ENCODE results near the gene KANK2. TPM values are rescaled to one million over a fixed set of nuclear protein-coding genes. Genes with fewer than 3 reads are reported as not detected.
"Not testable (repeated sequence)": the region's sequence is repeated elsewhere in the genome, so short reads cannot be mapped to it uniquely, and the experiment has no call there.

Gene KANK2
- total RNA-seq, 1 donor from 2014 or later: 23.0 TPM

DNA sequence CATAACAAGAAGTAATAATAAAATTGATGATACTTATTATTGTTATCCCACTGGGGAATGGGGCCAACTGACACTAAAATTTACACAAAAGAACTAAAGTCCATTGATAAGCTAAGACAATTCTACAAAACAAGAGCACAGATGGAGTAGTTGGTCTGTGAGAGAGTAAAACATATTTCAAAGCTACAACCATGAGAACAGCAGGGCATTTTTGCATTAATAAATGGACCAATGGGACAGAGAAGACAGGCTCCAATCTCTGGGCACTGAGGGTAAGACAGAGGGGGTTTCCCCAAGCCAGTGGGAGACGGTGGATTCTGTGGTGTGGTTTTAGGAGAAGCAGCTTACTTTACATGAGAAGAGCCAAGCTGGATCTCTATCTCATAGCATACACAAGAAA is 14.4 kb downstream of the KANK2 start:
- no peak overlapping the region for H3K27ac Mint-ChIP-seq (ENCODE audit: unreplicated experiment)

DNA sequence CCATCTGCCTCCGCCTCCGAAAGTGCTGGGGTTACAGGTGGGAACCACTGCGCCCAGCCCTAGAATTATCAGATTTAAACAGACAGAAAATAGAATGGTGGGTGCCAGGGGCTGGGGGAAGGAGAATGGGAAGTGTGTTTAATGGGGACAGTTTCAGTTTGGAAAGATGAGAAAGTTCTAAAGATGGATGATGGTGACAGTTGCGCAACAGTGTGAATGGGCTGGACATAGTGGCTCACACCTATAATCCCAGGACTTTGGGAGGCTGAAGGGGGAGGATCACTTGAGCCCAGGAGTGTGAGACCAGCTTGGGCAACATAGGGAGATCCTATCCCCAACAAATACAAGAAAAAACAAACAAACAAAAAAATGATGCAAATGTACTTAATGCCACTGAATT is 15.9 kb downstream of the KANK2 start:
- no peak overlapping the region for H3K27ac Mint-ChIP-seq (ENCODE audit: unreplicated experiment)
- H3K4me1 Mint-ChIP-seq (ENCODE audit: low read depth, unreplicated experiment): no peaks in the 10 kb centered on the region
- H3K27me3 Mint-ChIP-seq (ENCODE audit: unreplicated experiment): peaks cover 2% of the 10 kb centered on the region
- TF ChIP-seq, protein P1, sequence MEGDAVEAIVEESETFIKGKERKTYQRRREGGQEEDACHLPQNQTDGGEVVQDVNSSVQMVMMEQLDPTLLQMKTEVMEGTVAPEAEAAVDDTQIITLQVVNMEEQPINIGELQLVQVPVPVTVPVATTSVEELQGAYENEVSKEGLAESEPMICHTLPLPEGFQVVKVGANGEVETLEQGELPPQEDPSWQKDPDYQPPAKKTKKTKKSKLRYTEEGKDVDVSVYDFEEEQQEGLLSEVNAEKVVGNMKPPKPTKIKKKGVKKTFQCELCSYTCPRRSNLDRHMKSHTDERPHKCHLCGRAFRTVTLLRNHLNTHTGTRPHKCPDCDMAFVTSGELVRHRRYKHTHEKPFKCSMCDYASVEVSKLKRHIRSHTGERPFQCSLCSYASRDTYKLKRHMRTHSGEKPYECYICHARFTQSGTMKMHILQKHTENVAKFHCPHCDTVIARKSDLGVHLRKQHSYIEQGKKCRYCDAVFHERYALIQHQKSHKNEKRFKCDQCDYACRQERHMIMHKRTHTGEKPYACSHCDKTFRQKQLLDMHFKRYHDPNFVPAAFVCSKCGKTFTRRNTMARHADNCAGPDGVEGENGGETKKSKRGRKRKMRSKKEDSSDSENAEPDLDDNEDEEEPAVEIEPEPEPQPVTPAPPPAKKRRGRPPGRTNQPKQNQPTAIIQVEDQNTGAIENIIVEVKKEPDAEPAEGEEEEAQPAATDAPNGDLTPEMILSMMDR (IDR thresholded peaks at IDR 0.05; ENCODE audit: partially characterized antibody, unreplicated experiment): no peak
- H3K4me3 Mint-ChIP-seq (ENCODE audit: unreplicated experiment): no peak overlapping the region
- no peak for DNase-seq
- H3K36me3 Mint-ChIP-seq (ENCODE audit: unreplicated experiment): peaks cover 6% of the 10 kb centered on the region
- peaks cover 3% of the 10 kb centered on the region for H3K9me3 Mint-ChIP-seq (ENCODE audit: unreplicated experiment)

More for the DNA sequence above, 14.4 kb downstream of the KANK2 start:
- TF ChIP-seq, protein P1 (IDR thresholded peaks at IDR 0.05; ENCODE audit: partially characterized antibody, unreplicated experiment): no peak
- peaks cover 2% of the 10 kb centered on the region for H3K27me3 Mint-ChIP-seq (ENCODE audit: unreplicated experiment)
- H3K36me3 Mint-ChIP-seq (ENCODE audit: unreplicated experiment): peaks cover 10% of the 10 kb centered on the region
- H3K4me3 Mint-ChIP-seq (ENCODE audit: unreplicated experiment): no peak overlapping the region
- H3K4me1 Mint-ChIP-seq (ENCODE audit: low read depth, unreplicated experiment): no peaks in the 10 kb centered on the region
- no peak for DNase-seq
- peaks cover 3% of the 10 kb centered on the region for H3K9me3 Mint-ChIP-seq (ENCODE audit: unreplicated experiment)

DNA sequence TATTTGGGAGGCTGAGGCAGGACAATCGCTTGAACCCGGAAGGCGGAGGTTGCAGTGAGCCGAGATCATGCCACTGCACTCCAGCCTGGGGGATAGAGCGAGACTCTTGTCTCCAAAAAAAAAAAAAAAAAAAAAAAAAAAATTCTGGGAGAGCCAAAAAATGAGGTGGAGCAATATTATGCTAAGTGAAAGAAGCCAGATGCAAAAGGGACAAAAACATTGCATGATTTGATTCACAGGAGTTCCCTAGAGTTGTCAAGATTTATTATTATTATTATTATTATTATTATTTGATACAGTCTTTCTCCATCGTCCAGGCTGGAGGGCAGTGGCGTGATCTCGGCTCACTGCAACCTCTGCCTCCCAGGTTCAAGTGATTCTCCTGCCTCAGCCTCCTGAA is 16.4 kb downstream of the KANK2 start:
- H3K27me3 Mint-ChIP-seq (ENCODE audit: unreplicated experiment); H3K36me3 Mint-ChIP-seq (ENCODE audit: unreplicated experiment); H3K4me1 Mint-ChIP-seq (ENCODE audit: low read depth, unreplicated experiment); DNase-seq; H3K4me3 Mint-ChIP-seq (ENCODE audit: unreplicated experiment); H3K9me3 Mint-ChIP-seq (ENCODE audit: unreplicated experiment); H3K27ac Mint-ChIP-seq (ENCODE audit: unreplicated experiment): not testable (repeated sequence)

DNA sequence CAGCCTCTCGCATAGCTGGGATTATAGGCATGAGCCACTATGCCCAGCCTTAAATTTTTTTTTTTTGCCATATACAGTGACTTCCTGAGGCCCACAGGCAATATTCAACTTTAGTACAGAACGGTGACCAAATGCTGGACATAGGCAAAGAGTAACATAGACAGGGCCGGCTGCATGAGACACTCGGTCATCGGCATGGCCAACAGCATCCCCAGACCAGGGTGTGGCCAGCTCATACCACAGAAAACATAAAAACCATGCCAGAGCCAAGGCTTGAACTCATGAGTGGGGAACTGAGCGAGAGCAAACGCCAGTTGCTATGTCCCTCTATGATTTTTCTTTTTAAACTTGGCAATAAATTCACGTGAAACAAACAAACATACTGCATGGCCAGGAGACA is 17.0 kb downstream of the KANK2 start:
- Mint-ChIP-seq H3K27me3 (ENCODE audit: unreplicated experiment) (peaks cover 2% of the 10 kb centered on the region), H3K4me3 (ENCODE audit: unreplicated experiment) (no peak overlapping the region), H3K27ac (ENCODE audit: unreplicated experiment) (no peak overlapping the region), H3K4me1 (ENCODE audit: low read depth, unreplicated experiment) (no peaks in the 10 kb centered on the region), H3K36me3 (ENCODE audit: unreplicated experiment) (peaks cover 6% of the 10 kb centered on the region), H3K9me3 (ENCODE audit: unreplicated experiment) (peaks cover 1% of the 10 kb centered on the region)
- TF ChIP-seq, protein P1 (IDR thresholded peaks at IDR 0.05; ENCODE audit: partially characterized antibody, unreplicated experiment): no peak
- DNase-seq: no peak

DNA sequence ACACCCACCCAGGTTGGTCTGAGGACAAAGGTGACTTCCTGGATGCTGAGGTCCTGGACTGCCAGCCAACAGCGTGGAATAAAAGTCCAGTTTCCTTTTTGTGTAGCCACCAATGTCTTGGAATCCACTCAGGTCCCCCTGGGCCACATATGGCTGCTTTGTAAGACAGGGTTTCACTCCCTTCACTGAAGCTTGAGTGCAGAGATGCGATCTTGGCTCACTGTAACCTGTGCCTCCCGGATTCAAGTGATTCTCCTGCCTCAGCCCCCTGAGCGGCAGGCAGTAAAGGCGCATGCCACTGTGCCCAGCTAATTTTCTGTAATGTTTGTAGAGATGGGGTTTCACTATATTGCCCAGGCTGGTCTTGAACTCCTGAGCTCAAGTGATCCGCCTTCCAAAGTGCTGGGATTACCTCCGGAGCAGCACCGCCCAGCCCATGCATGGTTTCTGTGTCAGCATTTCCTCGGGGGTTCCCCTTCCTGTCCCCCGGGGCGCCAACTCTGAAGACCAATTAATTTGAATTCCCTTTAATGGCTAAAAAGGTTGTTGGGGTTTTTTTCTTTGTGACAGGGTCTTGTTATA is 17.5 kb downstream of the KANK2 start:
- Mint-ChIP-seq H3K27me3 (ENCODE audit: unreplicated experiment) (peaks cover 2% of the 10 kb centered on the region), H3K36me3 (ENCODE audit: unreplicated experiment) (peaks cover 6% of the 10 kb centered on the region), H3K27ac (ENCODE audit: unreplicated experiment) (no peak overlapping the region), H3K9me3 (ENCODE audit: unreplicated experiment) (peaks cover 1% of the 10 kb centered on the region), H3K4me3 (ENCODE audit: unreplicated experiment) (no peak overlapping the region), H3K4me1 (ENCODE audit: low read depth, unreplicated experiment) (no peaks in the 10 kb centered on the region)
- no peak for DNase-seq
- TF ChIP-seq, protein P1 (IDR thresholded peaks at IDR 0.05; ENCODE audit: partially characterized antibody, unreplicated experiment): no peak

DNA sequence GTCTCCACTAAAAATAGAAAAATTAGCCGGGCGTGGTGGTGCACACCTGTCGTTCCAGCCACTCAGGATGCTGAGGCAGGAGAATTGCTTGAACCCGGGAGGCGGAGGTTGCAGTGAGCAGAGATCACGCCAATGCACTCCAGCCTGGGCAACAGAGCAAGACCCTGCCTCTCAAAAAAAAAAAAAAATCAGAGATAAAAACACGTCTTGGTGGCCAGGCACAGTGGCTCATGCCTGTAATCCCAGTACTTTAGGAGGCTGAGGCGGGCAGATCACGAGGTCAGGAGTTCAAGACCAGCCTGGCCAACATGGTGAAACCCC is 18.2 kb downstream of the KANK2 start:
- H3K4me3 Mint-ChIP-seq (ENCODE audit: unreplicated experiment); H3K4me1 Mint-ChIP-seq (ENCODE audit: low read depth, unreplicated experiment); DNase-seq; H3K9me3 Mint-ChIP-seq (ENCODE audit: unreplicated experiment); H3K36me3 Mint-ChIP-seq (ENCODE audit: unreplicated experiment); H3K27me3 Mint-ChIP-seq (ENCODE audit: unreplicated experiment); H3K27ac Mint-ChIP-seq (ENCODE audit: unreplicated experiment): not testable (repeated sequence)

Data from glutamatergic neuron (in vitro differentiated cells).